Measurements from ENCODE around the gene IGLL1.
"Not testable (repeated sequence)": the region's sequence is repeated elsewhere in the genome, so short reads cannot be mapped to it uniquely, and the experiment has no call there.

Gene IGLL1

DNA sequence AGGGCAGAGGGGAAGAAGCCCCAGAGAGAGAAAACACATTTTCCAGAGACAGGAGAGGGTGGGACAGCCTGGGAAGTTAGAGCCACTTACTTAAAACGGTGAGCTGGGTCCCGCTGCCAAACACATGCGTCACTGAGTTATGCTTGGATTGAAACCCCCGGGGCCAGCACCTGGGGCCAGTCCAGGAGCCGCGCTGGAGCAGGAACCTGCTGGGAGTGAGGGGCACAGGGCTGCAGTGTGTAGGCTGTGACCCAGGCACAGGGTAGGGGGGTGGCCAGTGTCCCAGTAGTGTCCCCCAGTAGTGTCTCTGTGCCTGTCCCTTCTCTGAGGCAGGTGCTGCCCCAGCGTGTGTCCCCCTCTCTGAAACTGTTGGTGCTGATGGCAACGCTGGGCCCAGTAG, 5.2 kb downstream of the IGLL1 start:
- no peak for TF ChIP-seq POLR2A (IDR thresholded peaks at IDR 0.05; ENCODE audit: low read depth, low read length)
- no peak for TF ChIP-seq TAF1 (IDR thresholded peaks at IDR 0.05; ENCODE audit: low read depth, low read length)
- no peak for TF ChIP-seq POU2F2 (IDR thresholded peaks at IDR 0.05; ENCODE audit: low read depth, low read length)
- no peak for TF ChIP-seq POLR2AphosphoS5 (IDR thresholded peaks at IDR 0.05; ENCODE audit: low read depth, low read length)
- TF ChIP-seq SPI1 (IDR thresholded peaks at IDR 0.05; ENCODE audit: low read depth, low read length), result no peak
- no peak for TF ChIP-seq PAX5 (IDR thresholded peaks at IDR 0.05; ENCODE audit: insufficient read depth, low read length, severe bottlenecking)
- DNase-seq (ENCODE audit: insufficient read length, low spot score) (no peak), FAIRE-seq (no peak)

GRCh38 chr22:23574371-23574811, 5.7 kb downstream of the IGLL1 start:
- FAIRE-seq (no peak), DNase-seq (ENCODE audit: insufficient read length, low spot score) (no peak)
- no peak for TF ChIP-seq SPI1 (IDR thresholded peaks at IDR 0.05; ENCODE audit: low read depth, low read length)
- TF ChIP-seq POLR2AphosphoS5 (IDR thresholded peaks at IDR 0.05; ENCODE audit: low read depth, low read length), result no peak
- no peak for TF ChIP-seq TAF1 (IDR thresholded peaks at IDR 0.05; ENCODE audit: low read depth, low read length)
- no peak for TF ChIP-seq POLR2A (IDR thresholded peaks at IDR 0.05; ENCODE audit: low read depth, low read length)
- no peak for TF ChIP-seq PAX5 (IDR thresholded peaks at IDR 0.05; ENCODE audit: insufficient read depth, low read length, severe bottlenecking)
- TF ChIP-seq POU2F2 (IDR thresholded peaks at IDR 0.05; ENCODE audit: low read depth, low read length), result no peak

DNA sequence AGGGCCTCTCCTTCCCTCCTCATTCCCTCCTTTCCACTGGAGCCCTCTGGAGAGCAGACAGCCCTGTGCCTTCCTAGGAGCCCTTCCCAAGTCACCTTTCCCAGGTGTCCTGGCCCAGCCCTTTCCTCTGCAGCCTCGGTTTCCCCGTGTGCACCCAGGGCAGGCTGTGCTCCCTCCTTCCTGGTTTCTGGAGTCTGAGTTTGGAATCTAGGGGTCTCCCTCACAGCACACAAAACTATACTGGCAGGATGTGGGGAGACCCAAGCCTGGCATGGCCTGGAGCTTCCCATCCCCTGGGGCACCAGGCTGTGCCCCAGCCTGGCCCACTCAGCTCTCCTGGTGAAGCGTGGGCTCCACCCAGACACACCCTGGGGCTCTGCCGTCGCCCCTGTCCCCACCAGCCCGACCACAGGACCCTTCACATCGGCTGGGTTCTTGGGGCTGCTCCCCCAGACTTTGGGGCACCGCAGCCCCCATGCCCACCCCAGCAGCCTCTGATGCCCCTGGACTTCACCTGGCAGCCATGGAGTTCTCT, 6.3 kb downstream of the IGLL1 start:
- DNase-seq (ENCODE audit: insufficient read length, low spot score); FAIRE-seq: not testable (repeated sequence)

DNA sequence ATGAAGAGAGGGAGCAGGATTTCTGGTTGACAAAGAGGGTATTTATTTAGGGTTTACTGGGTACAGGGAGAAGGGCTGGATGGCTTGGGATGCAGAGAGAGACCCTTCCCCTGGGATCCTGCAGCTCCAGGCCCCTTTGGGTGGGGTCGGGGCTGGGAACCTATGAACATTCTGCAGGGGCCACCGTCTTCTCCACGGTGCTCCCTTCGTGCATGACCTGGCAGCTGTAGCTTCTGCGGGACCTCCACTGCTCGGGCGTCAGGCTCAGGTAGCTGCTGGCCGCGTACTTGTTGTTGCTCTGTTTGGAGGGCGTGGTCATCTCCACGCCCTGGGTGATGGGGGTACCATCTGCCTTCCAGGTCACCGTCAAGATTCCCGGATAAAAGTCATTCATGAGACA, 7.0 kb downstream of the IGLL1 start:
- not testable (repeated sequence) for FAIRE-seq; DNase-seq (ENCODE audit: insufficient read length, low spot score)

DNA sequence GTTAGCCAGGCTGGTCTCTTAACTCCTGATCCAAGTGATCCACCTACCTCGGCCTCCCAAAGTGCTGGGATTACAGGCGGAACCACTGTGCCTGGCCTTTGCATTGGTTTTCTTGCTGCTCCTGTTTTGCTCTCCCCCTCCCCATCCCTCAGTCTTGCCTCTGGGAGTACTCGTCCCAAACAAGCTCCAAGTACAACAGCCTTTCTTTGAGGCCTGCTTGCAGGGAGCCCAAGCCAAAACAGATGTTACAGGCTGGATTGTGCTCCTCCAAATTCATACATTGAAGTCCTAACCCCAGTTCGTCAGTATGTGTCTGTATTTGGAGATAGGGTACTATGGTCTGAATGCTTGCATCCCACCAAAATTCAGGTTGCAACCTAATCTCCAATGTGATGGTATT, 8.6 kb downstream of the IGLL1 start:
- no peak for DNase-seq (ENCODE audit: insufficient read length, low spot score)
- no peak for FAIRE-seq
- no peak for TF ChIP-seq POLR2A (IDR thresholded peaks at IDR 0.05; ENCODE audit: low read depth, low read length)
- no peak for TF ChIP-seq TAF1 (IDR thresholded peaks at IDR 0.05; ENCODE audit: low read depth, low read length)
- no peak for TF ChIP-seq SPI1 (IDR thresholded peaks at IDR 0.05; ENCODE audit: low read depth, low read length)
- no peak for TF ChIP-seq POU2F2 (IDR thresholded peaks at IDR 0.05; ENCODE audit: low read depth, low read length)
- no peak for TF ChIP-seq POLR2AphosphoS5 (IDR thresholded peaks at IDR 0.05; ENCODE audit: low read depth, low read length)

- FAIRE-seq, result no peak
- DNase-seq (ENCODE audit: insufficient read length, low spot score), result no peak
- TF ChIP-seq SPI1 (IDR thresholded peaks at IDR 0.05; ENCODE audit: low read depth, low read length) (no peak), PAX5 (IDR thresholded peaks at IDR 0.05; ENCODE audit: insufficient read depth, low read length, severe bottlenecking) (no peak), POLR2A (IDR thresholded peaks at IDR 0.05; ENCODE audit: low read depth, low read length) (no peak), POLR2AphosphoS5 (IDR thresholded peaks at IDR 0.05; ENCODE audit: low read depth, low read length) (no peak), POU2F2 (IDR thresholded peaks at IDR 0.05; ENCODE audit: low read depth, low read length) (no peak), TAF1 (IDR thresholded peaks at IDR 0.05; ENCODE audit: low read depth, low read length) (no peak)
Observed at GRCh38 chr22:23570681-23571080, 9.4 kb downstream of the IGLL1 start.

DNA sequence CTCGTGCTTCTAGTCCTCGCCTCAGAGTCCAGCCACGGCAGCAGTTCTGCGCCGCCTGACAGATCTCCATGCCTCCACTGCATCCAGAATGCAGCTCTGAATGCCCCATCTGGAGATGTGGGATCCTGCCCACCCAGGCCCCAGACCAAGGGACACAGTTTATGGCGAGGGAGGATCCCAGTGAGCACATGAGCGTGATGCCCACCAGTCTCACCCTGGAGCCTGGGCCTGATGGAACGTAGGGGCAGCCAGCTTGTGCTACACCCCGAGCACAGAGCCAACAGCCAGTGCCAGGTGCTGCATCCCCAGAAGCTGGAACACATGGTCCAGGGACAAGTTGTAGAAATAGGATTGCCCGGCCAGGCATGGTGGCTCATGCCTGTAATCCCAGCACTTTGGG, 10.4 kb downstream of the IGLL1 start:
- TF ChIP-seq POLR2AphosphoS5 (IDR thresholded peaks at IDR 0.05; ENCODE audit: low read depth, low read length), result no peak
- TF ChIP-seq PAX5 (IDR thresholded peaks at IDR 0.05; ENCODE audit: insufficient read depth, low read length, severe bottlenecking), result no peak
- no peak for TF ChIP-seq POU2F2 (IDR thresholded peaks at IDR 0.05; ENCODE audit: low read depth, low read length)
- TF ChIP-seq POLR2A (IDR thresholded peaks at IDR 0.05; ENCODE audit: low read depth, low read length), result no peak
- no peak for TF ChIP-seq SPI1 (IDR thresholded peaks at IDR 0.05; ENCODE audit: low read depth, low read length)
- TF ChIP-seq TAF1 (IDR thresholded peaks at IDR 0.05; ENCODE audit: low read depth, low read length), result no peak
- no peak for FAIRE-seq
- DNase-seq (ENCODE audit: insufficient read length, low spot score), result no peak

DNA sequence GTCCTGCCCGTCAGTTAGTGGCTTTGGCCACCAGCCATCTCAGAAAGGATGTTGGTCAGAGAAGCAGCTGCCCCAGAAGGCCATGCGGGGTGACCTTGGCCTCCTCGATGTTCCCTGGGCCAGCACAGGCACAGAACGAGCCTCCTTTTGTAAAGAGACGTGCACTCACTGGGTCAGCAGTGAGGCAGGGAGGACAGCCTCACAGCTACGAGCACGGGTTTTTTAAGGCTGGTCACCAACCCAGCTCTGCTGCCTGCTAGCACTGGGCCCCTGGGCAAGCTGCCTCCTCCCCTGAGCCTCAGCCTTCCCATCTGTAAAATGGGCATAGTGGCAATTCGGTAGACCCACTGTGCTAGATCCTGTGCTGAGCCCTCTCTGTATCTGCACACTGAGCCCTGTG, 10.8 kb downstream of the IGLL1 start:
- FAIRE-seq, result no peak

DNA sequence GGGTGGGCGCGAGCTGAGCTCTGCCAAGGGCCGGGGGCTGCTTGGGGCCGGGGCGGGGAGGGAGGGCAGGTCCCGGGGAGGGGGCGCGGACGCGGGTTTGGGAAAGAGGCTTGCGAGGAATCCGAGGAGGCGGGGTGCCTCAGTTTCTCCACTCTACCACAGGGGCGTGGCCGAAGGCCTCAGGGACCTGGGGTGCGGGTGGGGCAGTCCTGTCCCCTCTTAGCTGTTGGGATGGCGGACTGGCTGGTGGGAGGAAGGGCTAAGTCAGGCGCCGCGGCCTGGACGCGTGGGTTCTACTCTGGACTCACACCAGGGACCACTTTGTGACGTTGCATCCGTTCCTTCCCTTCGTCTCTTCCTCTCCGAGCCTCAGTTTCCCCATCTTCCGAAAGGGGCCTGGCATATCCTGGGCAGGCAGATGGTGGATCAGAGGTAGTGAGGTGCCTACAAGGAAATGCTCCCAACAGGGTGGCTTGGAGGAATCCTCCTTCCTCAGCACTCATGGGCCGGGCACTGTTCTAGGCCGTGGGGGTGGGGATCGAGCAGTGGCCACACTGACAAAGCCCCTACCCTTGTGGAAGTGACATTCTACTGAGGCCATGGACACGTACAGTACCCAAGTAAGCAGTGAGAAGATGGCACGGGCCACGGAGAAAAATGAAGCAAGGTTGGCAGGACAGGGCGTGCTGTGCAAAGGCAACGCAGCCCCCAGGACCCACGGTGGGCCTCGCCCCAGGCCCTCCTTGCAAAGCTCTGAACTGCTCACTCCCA, 13.2 kb downstream of the IGLL1 start:
- FAIRE-seq (no peak), DNase-seq (ENCODE audit: insufficient read length, low spot score) (no peak)
- TF ChIP-seq SPI1 (IDR thresholded peaks at IDR 0.05; ENCODE audit: low read depth, low read length) (no peak), PAX5 (IDR thresholded peaks at IDR 0.05; ENCODE audit: insufficient read depth, low read length, severe bottlenecking) (no peak), TAF1 (IDR thresholded peaks at IDR 0.05; ENCODE audit: low read depth, low read length) (no peak), POLR2A (IDR thresholded peaks at IDR 0.05; ENCODE audit: low read depth, low read length) (no peak)

More for the DNA sequence above, 10.8 kb downstream of the IGLL1 start:
- no peak for DNase-seq (ENCODE audit: insufficient read length, low spot score)
- TF ChIP-seq POLR2AphosphoS5 (IDR thresholded peaks at IDR 0.05; ENCODE audit: low read depth, low read length) (no peak), TAF1 (IDR thresholded peaks at IDR 0.05; ENCODE audit: low read depth, low read length) (no peak), POLR2A (IDR thresholded peaks at IDR 0.05; ENCODE audit: low read depth, low read length) (no peak), PAX5 (IDR thresholded peaks at IDR 0.05; ENCODE audit: insufficient read depth, low read length, severe bottlenecking) (no peak), POU2F2 (IDR thresholded peaks at IDR 0.05; ENCODE audit: low read depth, low read length) (no peak), SPI1 (IDR thresholded peaks at IDR 0.05; ENCODE audit: low read depth, low read length) (no peak)

- DNase-seq (ENCODE audit: insufficient read length, low spot score), result no peak
- no peak for FAIRE-seq
- TF ChIP-seq POU2F2 (IDR thresholded peaks at IDR 0.05; ENCODE audit: low read depth, low read length) (no peak), POLR2A (IDR thresholded peaks at IDR 0.05; ENCODE audit: low read depth, low read length) (no peak), PAX5 (IDR thresholded peaks at IDR 0.05; ENCODE audit: insufficient read depth, low read length, severe bottlenecking) (no peak)
Observed at GRCh38 chr22:23565915-23566704, 14.0 kb downstream of the IGLL1 start.
